Adrenal gland (tissue), 12 donors: Measurements from ENCODE around the gene TPSG1. TPM values are rescaled to one million over a fixed set of nuclear protein-coding genes. Genes with fewer than 3 reads are reported as not detected.

Experiments used
- DNase-seq, 7 donors: peaks; one replicate each; pipeline ENCODE4 v3.0.0-alpha.2; 2019 to 2020
- H3K27ac ChIP-seq, 5 donors: fragments of 200-600 bp; sonication (generic) in 4 of 5; 1 replicate in 3 of 5; 2 replicates in 2 of 5; pipeline versions ENCODE4 v1.5.1 to v1.8.0; 2016 to 2020; ENCODE audit warnings: mild to moderate bottlenecking in 1 of 5
- H3K27me3 ChIP-seq: fragments of 200-600 bp; 2 replicates; pipeline ENCODE4 v1.8.0; 2021
- H3K36me3 ChIP-seq, 2 donors: fragments of 200-600 bp; replicated peaks in 1 of 2; 1 replicate in 1 of 2; 2 replicates in 1 of 2; pipeline versions ENCODE4 v1.5.1 to v1.8.0; 2018 to 2022
- H3K4me1 ChIP-seq, 2 donors: fragments of 200-600 bp; replicated peaks in 1 of 2; 1 replicate in 1 of 2; 2 replicates in 1 of 2; pipeline versions ENCODE4 v1.5.1 to v1.8.0; 2018 to 2021
- H3K4me3 ChIP-seq, 4 donors: fragments of 200-600 bp; sonication (generic) in 3 of 4; one replicate each; pipeline ENCODE4 v1.5.1; 2016 to 2018
- H3K9me3 ChIP-seq, 3 donors: fragments of 200-600 bp; sonication (generic) in 1 of 3; replicated peaks in 1 of 3; 1 replicate in 2 of 3; 2 replicates in 1 of 3; pipeline versions ENCODE4 v1.5.1 to v1.8.0; 2016 to 2021
- CTCF ChIP-seq, 6 experiments: fragments of 450-650 bp in 4 of 6; fragments of 200-600 bp in 2 of 6; sonication (generic) in 1 of 6; IDR thresholded peaks; 1 replicate in 5 of 6; 2 replicates in 1 of 6; pipeline versions ENCODE4 v1.5.1 to v1.8.0; 2016 to 2021; ENCODE audit warnings: antibody characterized with exemption in 6 of 6, mild to moderate bottlenecking in 2 of 6, moderate library complexity in 1 of 6
- POLR2A ChIP-seq, 2 donors: fragments of 450-650 bp; IDR thresholded peaks; one replicate each; pipeline ENCODE4 v1.6.1; 2017; ENCODE audit warnings: antibody characterized with exemption in 2 of 2, mild to moderate bottlenecking in 2 of 2, moderate library complexity in 1 of 2
- WGBS, 4 donors: extraction: QIAGEN DNeasy Blood & Tissue Kit in 2 of 4; methylation state at CpG; one replicate each; pipeline versions ENCODE4 v1.1.5 to v1.1.7; 2013 to 2017; 5-methylcytosine and 5-hydroxymethylcytosine counted together
- intact Hi-C, 2 donors: fragments of 100-400 bp; cut with DNase I; formaldehyde crosslinking; loops; one replicate each; pipeline versions ENCODE4 v1.14.1 to v1.15.0; 2022 to 2023
- polyA plus RNA-seq, 3 donors: library from polyadenylated mRNA; stranded (reverse); fragments of 200-250 nt in 2 of 3; fragments of 350-450 nt in 1 of 3; fragmentation: Illumina TruSeq in 1 of 3; extraction: RNeasy Lipid Tissue Mini Kit (QIAGEN cat#74804) in 1 of 3; gene quantifications; one replicate each; pipeline ENCODE4 v1.2.3, GENCODE V29; 2013 to 2014
- total RNA-seq, 9 donors: library from RNA; depleted of rRNA in 4 of 9; stranded (reverse); fragments of >200 nt in 4 of 9; fragments of 120-200 nt in 1 of 9; fragmentation: NEBNext Ultra II Directional in 1 of 9; extraction: Animal tissue kit (Norgen Biotek cat#: 25700) in 1 of 9; gene quantifications; one replicate each; pipeline versions ENCODE4 v1.1.0 to v1.2.4, GENCODE V29; 2013 to 2023
- donor health status: healthy with polysubstance abuse.
- donor health status: Bipolar disorder and iron deficiency.
- donor health status: DM: yes; HTN: yes; CAD: no.
- donor health status: DM: no; HTN: no; CAD: no.
- donor health status: DM: no; HTN: no; CAD: no.
- donor health status: DM: yes; HTN: yes; CAD: no.

Gene TPSG1
- total and polyA plus RNA-seq, 12 donors, result 0.18 to 5.5 (median 0.34) TPM; not detected in 7

- DNase-seq, result no peak
- H3K27me3 ChIP-seq, result no peaks in the 10 kb centered on the region
- 81 to 100% (median 86%) methylated on average over 1 to 13 of the region's 13 CpGs; no CpG with 5 or more reads in 1 of the 4 donors for WGBS, 4 donors
- intact Hi-C loops, result no loop called here
- H3K27ac ChIP-seq, result no peak overlapping the region
- no peak overlapping the region for H3K4me3 ChIP-seq
- H3K36me3 ChIP-seq, result no peaks in the 10 kb centered on the region
- no peaks in the 10 kb centered on the region for H3K9me3 ChIP-seq
- no peak for TF ChIP-seq POLR2A (IDR thresholded peaks at IDR 0.05)
- no peak for TF ChIP-seq CTCF (IDR thresholded peaks at IDR 0.05)
- H3K4me1 ChIP-seq, result peaks cover 17 to 21% of the 10 kb centered on the region in 2 donors
Measured at GRCh38 chr16:1177750-1178149, 47.3 kb downstream of the TPSG1 start.

- Histone ChIP-seq H3K27ac (no peak overlapping the region), H3K4me3 (no peak overlapping the region), H3K36me3 (no peaks in the 10 kb centered on the region), H3K9me3 (no peaks in the 10 kb centered on the region), H3K4me1 (peaks cover 10 to 14% of the 10 kb centered on the region in 2 donors), H3K27me3 (no peaks in the 10 kb centered on the region)
- no peak for DNase-seq
- intact Hi-C loops, result no loop called here
- no peak for TF ChIP-seq CTCF (IDR thresholded peaks at IDR 0.05)
- no peak for TF ChIP-seq POLR2A (IDR thresholded peaks at IDR 0.05)
- 79 to 90% (median 81%) methylated on average over 5 to 19 of the region's 19 CpGs for WGBS, 4 donors
Measured at GRCh38 chr16:1177053-1177452, 48.0 kb downstream of the TPSG1 start.

DNA sequence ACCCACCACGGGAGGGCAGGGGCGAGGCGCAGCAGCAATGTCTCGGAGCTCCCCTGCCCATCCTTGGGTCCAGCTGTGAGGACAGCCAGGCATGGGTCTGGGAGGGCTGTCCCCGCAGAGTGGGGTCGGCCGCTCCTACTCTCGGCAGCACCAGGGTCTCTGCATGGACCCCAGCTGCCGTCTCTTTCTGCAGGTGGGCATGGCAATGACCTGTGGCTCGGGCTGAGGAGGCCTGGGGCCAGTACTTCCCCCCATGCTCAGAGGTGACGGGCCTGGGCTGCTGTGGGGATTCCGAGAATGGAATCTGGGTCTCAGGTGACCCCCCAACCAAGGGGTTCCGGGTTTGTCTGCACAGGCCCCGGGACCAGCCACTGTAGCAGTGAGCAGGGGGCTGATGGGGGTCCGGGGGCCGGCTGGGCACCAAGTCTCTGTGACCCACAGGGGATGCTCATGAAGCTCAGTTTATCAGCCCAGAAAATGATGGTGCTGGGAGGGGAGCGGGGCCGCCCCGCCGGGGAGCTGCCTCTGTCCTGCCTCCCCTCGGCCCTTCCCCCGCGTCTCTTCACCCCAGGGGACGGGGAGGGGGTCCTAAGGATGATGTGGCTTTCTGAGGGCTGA, 48.7 kb downstream of the TPSG1 start:
- H3K4me1 ChIP-seq, result peaks cover 9% of the 10 kb centered on the region in 2 donors
- no peak for DNase-seq
- 83 to 89% (median 88%) methylated on average over 4 to 24 of the region's 24 CpGs for WGBS, 4 donors
- H3K9me3 ChIP-seq, result no peaks in the 10 kb centered on the region
- H3K4me3 ChIP-seq, result no peak overlapping the region
- intact Hi-C loops, result no loop called here
- no peaks in the 10 kb centered on the region for H3K36me3 ChIP-seq
- no peaks in the 10 kb centered on the region for H3K27me3 ChIP-seq
- H3K27ac ChIP-seq, result no peak overlapping the region
- TF ChIP-seq CTCF (IDR thresholded peaks at IDR 0.05), result no peak
- no peak for TF ChIP-seq POLR2A (IDR thresholded peaks at IDR 0.05)

- no peaks in the 10 kb centered on the region for H3K27me3 ChIP-seq
- no peak for TF ChIP-seq CTCF (IDR thresholded peaks at IDR 0.05)
- no peak for TF ChIP-seq POLR2A (IDR thresholded peaks at IDR 0.05)
- WGBS, 4 donors, result 84 to 90% (median 87%) methylated on average over 15 to 29 of the region's 29 CpGs
- intact Hi-C loops, result no loop called here
- peaks cover 9% of the 10 kb centered on the region in 2 donors for H3K4me1 ChIP-seq
- H3K9me3 ChIP-seq, result no peaks in the 10 kb centered on the region
- no peak overlapping the region for H3K27ac ChIP-seq
- no peak overlapping the region for H3K4me3 ChIP-seq
- no peaks in the 10 kb centered on the region for H3K36me3 ChIP-seq
- no peak for DNase-seq
Measured at GRCh38 chr16:1175566-1176279, 49.3 kb downstream of the TPSG1 start.
